HG03521 (cell line): ENCODE data around the gene GJA4.

Source experiments
- ATAC-seq: cut with Tn5 transposase; IDR thresholded peaks from one replicate; pipeline ENCODE4 v1.9.1; 2021; ENCODE audit warnings: mild to moderate bottlenecking, moderate library complexity; ENCODE audit not compliant: unreplicated experiment

The GJA4 gene

GRCh38 chr1:34792868-34793727 is at the start of gene GJA4:
Gene GJA4 (plus strand): TSS chr1:34792999. CDS start chr1:34794214, 1,215 bp downstream.
- ATAC-seq, result no peak

- ATAC-seq, result no peak
Observed at GRCh38 chr1:34743775-34744174, 49.0 kb upstream of the GJA4 start.

GRCh38 chr1:34744851-34745250 is 47.9 kb upstream of the GJA4 start:
- no peak for ATAC-seq

GRCh38 chr1:34745666-34746065 is 47.1 kb upstream of the GJA4 start:
- no peak for ATAC-seq

DNA sequence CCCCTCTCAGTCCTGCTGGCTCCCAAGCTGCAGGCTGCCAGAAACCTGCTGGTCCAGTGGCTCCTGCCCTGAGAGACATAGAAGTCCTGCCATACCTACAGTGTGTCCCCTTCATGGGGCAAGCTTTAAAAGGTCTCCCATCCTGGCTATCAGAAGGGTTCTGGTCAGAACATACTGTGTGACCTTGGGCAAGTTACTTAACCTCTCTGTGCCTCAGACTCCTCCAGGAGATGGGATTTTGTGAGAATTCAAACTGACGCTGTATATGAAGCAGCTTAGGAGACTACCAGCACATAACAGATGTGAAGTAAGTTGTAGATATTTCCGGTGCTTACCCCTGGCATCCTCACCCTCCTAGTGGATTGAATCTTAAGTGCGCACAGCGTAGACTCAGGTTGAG is 46.7 kb upstream of the GJA4 start:
- no peak for ATAC-seq

DNA sequence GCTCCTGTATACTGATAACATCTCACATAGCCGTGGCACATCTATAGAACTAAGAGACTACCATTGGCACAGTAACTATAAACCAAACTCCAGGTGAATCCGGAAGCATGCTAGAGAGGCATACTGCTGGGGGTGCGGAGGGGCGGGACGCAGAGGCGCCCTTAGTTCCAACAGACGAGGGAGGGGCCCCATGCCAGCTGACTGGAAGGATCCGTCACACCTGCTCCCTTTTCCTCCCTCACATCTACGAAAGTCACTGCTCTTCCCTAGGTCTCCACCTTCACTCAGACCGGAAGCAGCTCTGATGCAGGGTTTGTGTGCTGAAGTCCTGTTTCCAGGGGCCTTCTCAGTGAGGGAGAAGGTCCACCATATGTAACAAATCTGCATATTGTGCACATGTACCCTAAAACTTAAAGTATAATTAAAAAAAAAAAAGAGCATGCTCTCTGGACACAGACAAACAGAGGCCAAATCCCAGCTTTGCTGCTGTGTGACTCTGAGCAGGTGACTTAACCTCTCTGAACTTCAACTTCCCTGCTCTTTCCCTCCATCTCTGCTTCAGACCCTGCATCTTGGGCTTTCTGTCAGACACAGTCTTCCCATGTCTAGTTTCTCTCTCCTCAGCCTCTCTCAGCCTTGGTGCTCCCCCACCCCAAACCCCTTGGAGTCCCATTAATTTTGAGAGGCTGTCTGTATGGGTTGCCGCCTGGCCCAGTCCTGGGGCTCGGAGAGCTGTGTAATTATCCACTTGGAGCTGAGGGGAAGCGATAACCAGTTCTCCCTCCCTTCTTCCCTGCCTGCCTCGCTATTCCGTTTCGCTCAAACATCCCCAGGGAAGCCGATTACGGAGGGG is 45.8 kb upstream of the GJA4 start:
- ATAC-seq, result no peak

DNA sequence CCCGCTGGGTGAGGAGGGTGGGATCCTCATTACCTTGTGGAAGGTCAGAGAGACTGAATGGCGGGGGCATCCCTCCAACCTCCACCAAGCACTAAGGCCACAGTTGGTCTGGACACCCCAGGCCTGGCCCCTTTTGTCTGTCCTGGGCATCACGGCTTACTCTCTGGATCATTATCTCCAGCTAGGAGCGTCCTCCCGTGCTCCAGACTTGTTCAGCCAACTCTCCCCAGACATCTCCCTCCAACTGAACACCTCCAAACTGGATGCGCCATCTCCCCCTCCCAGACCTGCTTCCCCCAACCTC is 45.2 kb upstream of the GJA4 start:
- ATAC-seq, result no peak

DNA sequence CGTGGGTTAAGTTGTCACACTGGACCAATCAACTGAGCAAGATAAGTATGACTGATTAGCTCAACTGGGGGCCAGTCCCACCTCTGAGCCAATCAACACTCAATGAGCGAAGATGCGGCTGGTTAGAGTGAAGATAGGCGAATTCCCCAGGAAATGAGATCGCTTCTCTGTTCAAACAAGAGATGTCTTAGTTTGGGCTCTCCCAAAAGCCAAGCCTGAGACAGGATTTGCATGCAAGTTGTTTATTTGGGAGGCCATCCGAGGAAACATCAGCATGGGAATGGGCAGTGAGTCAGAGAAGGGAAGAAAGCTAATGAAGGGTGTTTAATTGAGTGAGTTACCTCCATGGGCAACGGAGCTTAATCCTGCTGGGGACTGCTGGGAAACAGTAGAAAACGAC is 42.8 kb upstream of the GJA4 start:
- ATAC-seq, result no peak

- no peak for ATAC-seq
Observed at GRCh38 chr1:34750610-34751009, 42.2 kb upstream of the GJA4 start.

DNA sequence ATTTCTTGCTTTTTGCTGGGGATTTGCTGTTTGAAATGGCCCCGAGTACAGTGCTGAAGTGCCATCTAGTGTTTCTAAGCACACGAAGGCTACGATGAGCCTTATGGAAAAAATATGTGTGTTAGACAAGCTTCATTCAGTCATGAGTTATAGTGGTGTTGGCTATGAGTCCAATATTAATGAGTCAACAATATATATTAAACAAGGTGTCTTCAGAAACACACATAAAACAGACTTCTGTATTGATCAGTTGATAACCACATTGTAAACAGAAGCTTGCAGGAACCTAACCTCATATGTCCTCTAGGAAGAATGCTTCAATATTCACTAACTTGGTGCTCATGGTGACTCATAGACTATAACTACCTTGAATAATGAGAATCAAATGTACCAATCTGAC is 39.6 kb upstream of the GJA4 start:
- ATAC-seq, result no peak

GRCh38 chr1:34754964-34755637 is 37.7 kb upstream of the GJA4 start, which contains the start of gene GJB5:
Gene GJB5 (plus strand): TSS chr1:34755047. CDS start chr1:34757331, 2,284 bp downstream.
- no peak for ATAC-seq

DNA sequence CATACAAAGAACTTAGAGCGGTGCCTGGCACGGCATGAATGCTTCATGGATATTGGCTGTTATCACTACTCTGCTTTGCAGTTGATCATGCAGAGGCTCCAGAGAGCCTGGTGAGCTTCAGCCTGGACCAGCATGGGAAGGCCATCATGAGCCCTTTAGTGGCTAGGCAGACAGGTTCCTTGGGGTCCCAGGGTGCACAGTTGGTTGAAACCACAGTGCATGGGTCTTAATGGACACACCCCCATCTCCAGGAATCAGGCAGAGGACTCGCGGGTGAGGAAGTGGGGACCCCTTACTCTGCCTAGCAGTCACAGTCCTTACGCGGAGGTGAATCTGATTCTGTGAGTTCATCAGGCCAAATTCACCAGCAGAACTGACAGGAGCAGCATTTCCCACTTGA is 36.8 kb upstream of the GJA4 start:
- ATAC-seq, result no peak

GRCh38 chr1:34757386-34757785 is 35.4 kb upstream of the GJA4 start:
- no peak for ATAC-seq

- ATAC-seq, result no peak
Observed at GRCh38 chr1:34758751-34759150, 34.0 kb upstream of the GJA4 start.

DNA sequence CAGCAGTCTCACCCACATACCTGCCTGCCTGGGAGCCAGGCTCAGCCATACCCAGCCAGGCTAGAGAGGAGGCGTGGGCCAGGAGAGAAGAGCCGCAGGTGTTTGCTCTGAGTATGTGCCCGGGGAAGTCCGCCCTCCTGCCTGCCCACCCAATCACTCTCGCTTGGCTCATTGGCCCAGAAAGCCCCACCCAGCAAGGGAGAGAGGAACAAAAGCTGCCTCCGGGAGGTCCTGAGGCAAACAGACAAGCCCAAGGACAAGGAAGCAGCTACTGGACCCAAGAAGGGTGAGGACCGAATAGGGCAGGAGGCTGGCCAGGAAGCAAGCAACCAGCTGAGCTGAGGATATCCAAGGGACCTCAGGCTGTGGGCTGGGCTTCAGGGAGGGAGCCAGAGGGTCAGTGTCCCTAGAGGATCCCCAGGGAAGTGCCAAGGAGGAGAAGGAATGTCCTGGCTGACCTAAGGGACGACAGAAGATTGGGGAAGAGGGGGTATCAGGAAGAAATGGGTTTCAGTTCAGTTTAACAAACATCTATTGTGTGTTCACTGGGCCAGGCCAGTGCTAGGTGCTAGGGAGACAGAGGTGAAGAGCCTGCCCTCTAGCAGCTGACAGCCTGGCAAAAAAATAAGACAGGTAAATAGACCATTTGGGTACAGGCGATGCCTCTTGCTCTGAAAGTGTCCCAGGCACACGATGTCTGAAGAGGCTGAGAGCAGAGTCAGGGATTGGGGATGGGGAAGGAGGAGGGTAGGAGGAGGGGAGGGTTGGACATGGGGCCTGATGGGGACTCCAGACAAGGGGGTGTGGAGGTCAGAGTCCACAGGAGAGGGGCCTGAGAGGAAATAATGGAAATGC is 33.1 kb upstream of the GJA4 start, which contains the start of gene GJB4:
TSS of gene GJB4 (plus strand) at position 238 of the 855 bp plus-strand sequence. CDS start 1,515 bp downstream, outside the sequence.
- no peak for ATAC-seq

DNA sequence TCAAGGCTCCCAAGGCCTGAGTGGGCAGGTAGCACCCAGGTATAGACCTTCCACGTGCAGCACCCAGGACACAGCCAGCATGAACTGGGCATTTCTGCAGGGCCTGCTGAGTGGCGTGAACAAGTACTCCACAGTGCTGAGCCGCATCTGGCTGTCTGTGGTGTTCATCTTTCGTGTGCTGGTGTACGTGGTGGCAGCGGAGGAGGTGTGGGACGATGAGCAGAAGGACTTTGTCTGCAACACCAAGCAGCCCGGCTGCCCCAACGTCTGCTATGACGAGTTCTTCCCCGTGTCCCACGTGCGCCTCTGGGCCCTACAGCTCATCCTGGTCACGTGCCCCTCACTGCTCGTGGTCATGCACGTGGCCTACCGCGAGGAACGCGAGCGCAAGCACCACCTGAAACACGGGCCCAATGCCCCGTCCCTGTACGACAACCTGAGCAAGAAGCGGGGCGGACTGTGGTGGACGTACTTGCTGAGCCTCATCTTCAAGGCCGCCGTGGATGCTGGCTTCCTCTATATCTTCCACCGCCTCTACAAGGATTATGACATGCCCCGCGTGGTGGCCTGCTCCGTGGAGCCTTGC is 31.5 kb upstream of the GJA4 start:
- no peak for ATAC-seq

DNA sequence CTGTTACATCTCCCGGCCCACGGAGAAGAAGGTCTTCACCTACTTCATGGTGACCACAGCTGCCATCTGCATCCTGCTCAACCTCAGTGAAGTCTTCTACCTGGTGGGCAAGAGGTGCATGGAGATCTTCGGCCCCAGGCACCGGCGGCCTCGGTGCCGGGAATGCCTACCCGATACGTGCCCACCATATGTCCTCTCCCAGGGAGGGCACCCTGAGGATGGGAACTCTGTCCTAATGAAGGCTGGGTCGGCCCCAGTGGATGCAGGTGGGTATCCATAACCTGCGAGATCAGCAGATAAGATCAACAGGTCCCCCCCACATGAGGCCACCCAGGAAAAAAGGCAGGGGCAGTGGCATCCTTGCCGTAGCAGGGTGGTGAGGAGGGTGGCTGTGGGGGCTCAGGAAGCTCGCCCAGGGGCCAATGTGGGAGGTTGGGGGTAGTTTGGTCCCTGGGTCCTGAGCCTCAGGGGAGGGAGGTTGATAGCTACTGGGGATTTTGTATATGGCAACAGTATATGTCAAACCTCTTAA is 31.0 kb upstream of the GJA4 start:
- ATAC-seq, result no peak

DNA sequence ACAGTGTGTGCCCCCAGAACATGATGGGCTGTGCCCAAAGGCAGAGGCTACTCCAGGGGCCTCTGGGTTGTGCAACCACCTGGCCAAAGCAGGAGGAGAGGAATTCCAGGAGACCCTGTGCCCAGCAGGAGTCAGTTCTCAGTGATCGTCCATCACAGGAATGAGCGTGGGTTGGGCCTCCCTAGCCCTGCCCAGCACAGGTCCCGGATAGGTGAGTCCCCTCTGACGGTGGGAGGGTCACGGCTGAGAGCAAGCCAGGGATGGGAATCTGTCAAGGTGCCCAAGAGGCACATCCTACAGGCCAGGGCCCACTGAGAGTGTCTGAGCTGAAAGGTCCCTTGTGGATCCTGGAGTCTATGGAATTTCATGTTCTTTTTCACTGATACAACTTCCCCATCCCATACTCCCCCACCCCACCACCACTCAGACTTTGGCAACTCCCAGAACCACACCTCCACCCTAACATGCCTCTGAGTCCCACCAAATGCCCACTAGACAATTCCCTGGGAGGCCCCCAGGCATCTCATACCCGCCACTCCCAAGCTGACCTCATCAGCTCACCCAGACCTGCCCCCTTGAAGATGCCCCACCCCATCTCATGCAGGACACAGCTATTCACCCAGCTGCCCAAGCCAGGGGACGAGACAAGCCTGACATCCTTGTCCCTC is 30.2 kb upstream of the GJA4 start:
- no peak for ATAC-seq

GRCh38 chr1:34763142-34763781 is 29.5 kb upstream of the GJA4 start:
- ATAC-seq, result no peak
